Measurements from ENCODE around the gene TNNT3.

DNA sequence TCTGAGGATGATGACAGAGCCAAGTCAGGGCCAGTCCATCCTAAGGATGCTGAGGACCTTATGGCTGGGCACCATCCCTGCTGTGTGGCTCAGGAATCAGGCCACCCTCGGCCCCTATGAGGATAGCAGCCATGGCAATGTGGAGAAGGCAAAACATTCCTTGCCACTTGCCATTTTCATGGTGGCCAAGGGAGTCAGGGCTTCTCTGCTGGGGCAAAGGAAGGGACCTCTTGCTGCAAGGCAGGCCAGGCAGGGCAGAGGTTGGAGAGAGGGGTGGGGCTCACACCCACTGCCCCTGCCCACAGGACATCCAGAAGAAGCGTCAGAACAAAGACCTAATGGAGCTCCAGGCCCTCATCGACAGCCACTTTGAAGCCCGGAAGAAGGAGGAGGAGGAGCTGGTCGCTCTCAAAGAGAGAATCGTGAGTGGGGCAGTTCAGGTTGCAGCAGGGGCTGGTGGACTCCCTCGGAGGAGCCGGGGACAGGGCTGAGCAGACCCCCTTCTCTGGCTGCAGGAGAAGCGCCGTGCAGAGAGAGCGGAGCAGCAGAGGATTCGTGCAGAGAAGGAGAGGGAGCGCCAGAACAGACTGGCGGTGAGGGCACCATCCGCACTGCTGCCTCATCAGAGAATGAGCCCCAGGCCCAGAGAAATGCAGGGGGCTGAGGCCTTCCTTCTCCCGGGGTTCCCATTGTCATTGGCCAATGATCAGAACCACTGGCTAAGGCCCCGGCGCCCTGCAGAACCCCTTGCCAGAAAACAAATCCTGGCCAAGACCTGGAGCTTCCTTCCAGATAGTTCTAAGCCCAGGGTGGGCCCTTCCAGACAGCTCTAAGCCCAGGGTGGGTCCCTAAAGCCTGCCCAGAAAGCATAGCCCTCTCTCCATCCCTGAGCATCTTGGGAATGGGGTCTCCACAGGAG is 14.2 kb downstream of the TNNT3 start:
- TF ChIP-seq, protein P1, sequence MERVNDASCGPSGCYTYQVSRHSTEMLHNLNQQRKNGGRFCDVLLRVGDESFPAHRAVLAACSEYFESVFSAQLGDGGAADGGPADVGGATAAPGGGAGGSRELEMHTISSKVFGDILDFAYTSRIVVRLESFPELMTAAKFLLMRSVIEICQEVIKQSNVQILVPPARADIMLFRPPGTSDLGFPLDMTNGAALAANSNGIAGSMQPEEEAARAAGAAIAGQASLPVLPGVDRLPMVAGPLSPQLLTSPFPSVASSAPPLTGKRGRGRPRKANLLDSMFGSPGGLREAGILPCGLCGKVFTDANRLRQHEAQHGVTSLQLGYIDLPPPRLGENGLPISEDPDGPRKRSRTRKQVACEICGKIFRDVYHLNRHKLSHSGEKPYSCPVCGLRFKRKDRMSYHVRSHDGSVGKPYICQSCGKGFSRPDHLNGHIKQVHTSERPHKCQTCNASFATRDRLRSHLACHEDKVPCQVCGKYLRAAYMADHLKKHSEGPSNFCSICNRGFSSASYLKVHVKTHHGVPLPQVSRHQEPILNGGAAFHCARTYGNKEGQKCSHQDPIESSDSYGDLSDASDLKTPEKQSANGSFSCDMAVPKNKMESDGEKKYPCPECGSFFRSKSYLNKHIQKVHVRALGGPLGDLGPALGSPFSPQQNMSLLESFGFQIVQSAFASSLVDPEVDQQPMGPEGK (CRISPR knock-in tag; IDR thresholded peaks at IDR 0.05; ENCODE audit: borderline replicate concordance), result no peak
- TF ChIP-seq CSDC2 (CRISPR knock-in tag; IDR thresholded peaks at IDR 0.05), result no peak
- TF ChIP-seq, protein P2, sequence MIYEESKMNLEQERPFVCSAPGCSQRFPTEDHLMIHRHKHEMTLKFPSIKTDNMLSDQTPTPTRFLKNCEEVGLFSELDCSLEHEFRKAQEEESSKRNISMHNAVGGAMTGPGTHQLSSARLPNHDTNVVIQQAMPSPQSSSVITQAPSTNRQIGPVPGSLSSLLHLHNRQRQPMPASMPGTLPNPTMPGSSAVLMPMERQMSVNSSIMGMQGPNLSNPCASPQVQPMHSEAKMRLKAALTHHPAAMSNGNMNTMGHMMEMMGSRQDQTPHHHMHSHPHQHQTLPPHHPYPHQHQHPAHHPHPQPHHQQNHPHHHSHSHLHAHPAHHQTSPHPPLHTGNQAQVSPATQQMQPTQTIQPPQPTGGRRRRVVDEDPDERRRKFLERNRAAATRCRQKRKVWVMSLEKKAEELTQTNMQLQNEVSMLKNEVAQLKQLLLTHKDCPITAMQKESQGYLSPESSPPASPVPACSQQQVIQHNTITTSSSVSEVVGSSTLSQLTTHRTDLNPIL (CRISPR knock-in tag; IDR thresholded peaks at IDR 0.05; ENCODE audit: low read depth), result no peak
- TF ChIP-seq, protein P3, sequence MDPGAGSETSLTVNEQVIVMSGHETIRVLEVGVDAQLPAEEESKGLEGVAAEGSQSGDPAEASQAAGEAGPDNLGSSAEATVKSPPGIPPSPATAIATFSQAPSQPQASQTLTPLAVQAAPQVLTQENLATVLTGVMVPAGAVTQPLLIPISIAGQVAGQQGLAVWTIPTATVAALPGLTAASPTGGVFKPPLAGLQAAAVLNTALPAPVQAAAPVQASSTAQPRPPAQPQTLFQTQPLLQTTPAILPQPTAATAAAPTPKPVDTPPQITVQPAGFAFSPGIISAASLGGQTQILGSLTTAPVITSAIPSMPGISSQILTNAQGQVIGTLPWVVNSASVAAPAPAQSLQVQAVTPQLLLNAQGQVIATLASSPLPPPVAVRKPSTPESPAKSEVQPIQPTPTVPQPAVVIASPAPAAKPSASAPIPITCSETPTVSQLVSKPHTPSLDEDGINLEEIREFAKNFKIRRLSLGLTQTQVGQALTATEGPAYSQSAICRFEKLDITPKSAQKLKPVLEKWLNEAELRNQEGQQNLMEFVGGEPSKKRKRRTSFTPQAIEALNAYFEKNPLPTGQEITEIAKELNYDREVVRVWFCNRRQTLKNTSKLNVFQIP (CRISPR knock-in tag; IDR thresholded peaks at IDR 0.05; ENCODE audit: borderline replicate concordance, low read depth), result no peak
- TF ChIP-seq, protein P4, sequence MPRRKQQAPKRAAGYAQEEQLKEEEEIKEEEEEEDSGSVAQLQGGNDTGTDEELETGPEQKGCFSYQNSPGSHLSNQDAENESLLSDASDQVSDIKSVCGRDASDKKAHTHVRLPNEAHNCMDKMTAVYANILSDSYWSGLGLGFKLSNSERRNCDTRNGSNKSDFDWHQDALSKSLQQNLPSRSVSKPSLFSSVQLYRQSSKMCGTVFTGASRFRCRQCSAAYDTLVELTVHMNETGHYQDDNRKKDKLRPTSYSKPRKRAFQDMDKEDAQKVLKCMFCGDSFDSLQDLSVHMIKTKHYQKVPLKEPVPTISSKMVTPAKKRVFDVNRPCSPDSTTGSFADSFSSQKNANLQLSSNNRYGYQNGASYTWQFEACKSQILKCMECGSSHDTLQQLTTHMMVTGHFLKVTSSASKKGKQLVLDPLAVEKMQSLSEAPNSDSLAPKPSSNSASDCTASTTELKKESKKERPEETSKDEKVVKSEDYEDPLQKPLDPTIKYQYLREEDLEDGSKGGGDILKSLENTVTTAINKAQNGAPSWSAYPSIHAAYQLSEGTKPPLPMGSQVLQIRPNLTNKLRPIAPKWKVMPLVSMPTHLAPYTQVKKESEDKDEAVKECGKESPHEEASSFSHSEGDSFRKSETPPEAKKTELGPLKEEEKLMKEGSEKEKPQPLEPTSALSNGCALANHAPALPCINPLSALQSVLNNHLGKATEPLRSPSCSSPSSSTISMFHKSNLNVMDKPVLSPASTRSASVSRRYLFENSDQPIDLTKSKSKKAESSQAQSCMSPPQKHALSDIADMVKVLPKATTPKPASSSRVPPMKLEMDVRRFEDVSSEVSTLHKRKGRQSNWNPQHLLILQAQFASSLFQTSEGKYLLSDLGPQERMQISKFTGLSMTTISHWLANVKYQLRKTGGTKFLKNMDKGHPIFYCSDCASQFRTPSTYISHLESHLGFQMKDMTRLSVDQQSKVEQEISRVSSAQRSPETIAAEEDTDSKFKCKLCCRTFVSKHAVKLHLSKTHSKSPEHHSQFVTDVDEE (CRISPR knock-in tag; IDR thresholded peaks at IDR 0.05), result no peak
- no peak for TF ChIP-seq OSR1 (CRISPR knock-in tag; IDR thresholded peaks at IDR 0.05)
- TF ChIP-seq SNAI2 (CRISPR knock-in tag; IDR thresholded peaks at IDR 0.05), result no peak
- TF ChIP-seq PPARA (CRISPR knock-in tag; IDR thresholded peaks at IDR 0.05; ENCODE audit: borderline replicate concordance), result no peak
- no peak for TF ChIP-seq ESRRG (CRISPR knock-in tag; IDR thresholded peaks at IDR 0.05)
- TF ChIP-seq ZNF8 (CRISPR knock-in tag; IDR thresholded peaks at IDR 0.05), result no peak

Data from SK-N-SH treated with all-trans-retinoic acid at 6 μM for 48 hours (cell line).